Prostate gland (tissue), 2 donors: Measurements from ENCODE around the gene ATP5ME.

Experiments
- CTCF ChIP-seq, 4 experiments: fragments of 200-600 bp in 2 of 4; fragments of 450-650 bp in 2 of 4; sonication (generic) in 2 of 4; IDR thresholded peaks; 1 replicate in 3 of 4; 2 replicates in 1 of 4; pipeline ENCODE4 v1.5.1; 2016 to 2019; ENCODE audit warnings: antibody characterized with exemption in 4 of 4, mild to moderate bottlenecking in 2 of 4, moderate library complexity in 2 of 4
- POLR2A ChIP-seq: fragments of 450-650 bp; IDR thresholded peaks from one replicate; pipeline ENCODE4 v1.6.1; 2016; ENCODE audit warnings: antibody characterized with exemption, mild to moderate bottlenecking
- POLR2AphosphoS5 ChIP-seq: sonication (generic); formaldehyde crosslinking; IDR thresholded peaks from one replicate; pipeline ENCODE4 v1.6.1; 2017; ENCODE audit warnings: antibody characterized with exemption

GRCh38 chr4:679629-680028 lies 5.6 kb upstream of the ATP5ME start:
- TF ChIP-seq CTCF (IDR thresholded peaks at IDR 0.05), result no peak
- TF ChIP-seq POLR2A, result no peak
- TF ChIP-seq POLR2AphosphoS5, result no peak
